T-helper 2 cell treated with Interferon-gamma antibody and Interleukin-4, amounts not matched to agents 100 ng/mL and 5 ng/mL, for 36 hours (primary cell): ENCODE results near the gene VDAC2. TPM values are rescaled to one million over a fixed set of nuclear protein-coding genes. Genes with fewer than 3 reads are reported as not detected.

Source experiments
- intact Hi-C: fragments of 100-400 bp; cut with micrococcal nuclease; formaldehyde crosslinking; loops from one replicate; pipeline ENCODE4 v1.15.1; 2023
- total RNA-seq: library from RNA; stranded (reverse); gene quantifications from 2 replicates; pipeline ENCODE4 v1.2.3, GENCODE V29; 2022

Gene VDAC2
- total RNA-seq, 1 donor from 2014 or later, result 143 TPM

DNA sequence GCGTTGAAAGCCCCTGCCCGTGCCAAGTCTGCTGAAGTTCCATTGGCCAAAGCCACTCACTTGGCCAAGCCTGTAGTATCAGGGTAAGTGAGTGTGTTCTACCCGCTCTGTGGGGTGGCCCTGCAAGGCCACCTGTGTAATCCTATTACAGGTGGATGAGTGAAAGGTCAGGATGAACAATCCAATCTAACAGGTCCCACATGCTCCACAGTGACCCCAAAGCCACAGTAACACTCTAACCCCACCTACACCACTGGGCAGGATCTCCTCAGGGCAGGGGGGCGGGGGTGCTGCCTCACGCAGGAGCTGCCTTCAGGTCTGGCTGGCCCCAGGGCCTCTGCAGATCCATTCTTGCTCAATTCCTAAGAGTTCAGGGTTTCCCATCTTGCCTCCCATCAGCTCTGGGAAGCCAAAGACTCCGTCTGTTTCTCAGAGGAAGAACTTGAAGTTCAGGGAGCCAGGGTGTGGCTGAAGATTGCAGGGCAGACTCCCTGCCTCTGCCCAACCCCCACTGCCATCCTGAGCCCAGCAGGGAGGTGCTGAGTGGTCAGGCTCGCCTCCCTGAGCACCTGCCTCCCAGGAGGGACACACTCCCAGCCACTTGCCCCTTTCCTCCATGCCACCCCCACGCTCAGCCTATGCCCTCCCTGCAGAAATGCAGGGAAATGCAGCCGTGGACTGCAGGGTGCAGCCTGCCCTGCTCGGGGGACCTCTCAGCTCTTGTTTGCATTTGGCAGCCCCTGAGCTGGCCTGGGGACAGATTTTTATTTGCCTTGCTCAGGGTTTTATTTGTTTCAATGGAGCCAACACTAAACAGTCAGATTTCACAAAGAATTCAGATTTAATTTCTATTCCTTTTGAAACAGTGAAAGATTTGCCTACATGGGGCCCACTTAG lies 35.0 kb downstream of the VDAC2 start:
- intact Hi-C loops, result no loop called here

DNA sequence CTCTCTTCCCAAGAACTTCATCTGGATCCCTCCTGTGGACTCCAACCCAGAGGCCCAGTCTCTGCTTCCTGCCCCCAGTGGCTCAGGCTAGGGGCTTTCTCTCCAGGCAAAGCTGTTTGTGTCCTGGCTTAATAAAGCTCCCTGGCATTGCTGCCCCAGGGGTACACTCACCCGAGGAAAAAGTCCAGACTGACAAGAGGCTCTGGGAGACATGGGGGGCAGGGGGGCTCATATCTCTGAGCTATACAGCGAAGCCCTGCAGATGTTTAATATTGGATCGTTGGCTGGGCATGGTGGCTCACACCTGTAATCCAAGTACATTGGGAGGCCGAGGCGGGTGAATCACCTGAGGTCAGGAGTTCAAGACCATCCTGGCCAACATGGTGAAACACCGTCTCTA lies 35.9 kb downstream of the VDAC2 start:
- intact Hi-C loops, result no loop called here

DNA sequence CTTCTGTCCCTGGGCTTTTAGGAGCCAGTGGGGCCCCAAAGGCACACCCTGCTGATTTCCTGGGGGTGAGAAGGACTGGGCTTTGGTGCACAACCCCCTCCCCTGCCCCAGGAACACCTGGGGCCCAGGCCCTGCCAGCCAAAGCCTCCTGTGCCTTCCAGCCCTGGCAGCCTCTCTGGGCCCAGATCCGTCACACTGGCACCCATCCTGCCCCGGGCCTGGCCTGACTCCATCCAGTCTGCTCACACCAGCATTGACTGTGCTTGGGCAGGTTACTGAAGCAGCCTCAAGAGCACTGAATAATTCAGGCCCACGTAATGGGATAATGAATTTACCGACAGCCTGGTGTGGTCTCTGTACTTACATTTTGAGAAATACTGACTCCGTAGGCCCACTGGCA lies 37.2 kb downstream of the VDAC2 start:
- intact Hi-C loops, result no loop called here

DNA sequence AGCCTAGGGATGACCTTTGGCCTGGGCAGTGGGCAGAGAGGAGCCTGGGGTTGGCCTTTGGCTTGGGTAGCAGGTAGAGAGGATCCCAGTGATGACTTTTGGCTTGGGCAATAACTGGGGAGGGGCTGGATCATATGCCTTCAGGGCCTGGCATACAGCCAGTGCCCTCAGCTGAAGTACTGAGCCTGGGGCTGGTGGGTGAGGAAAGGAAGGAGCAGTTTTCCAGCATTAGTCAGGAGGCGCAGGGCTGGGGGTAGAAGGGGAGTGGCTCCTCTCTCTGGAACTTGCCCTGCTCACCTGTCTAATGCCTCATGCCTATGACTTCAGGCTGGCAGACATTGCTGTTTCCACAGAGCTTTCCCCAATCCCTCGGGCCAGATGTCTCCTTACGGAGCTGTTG lies 40.3 kb downstream of the VDAC2 start:
- intact Hi-C loops, result no loop called here

DNA sequence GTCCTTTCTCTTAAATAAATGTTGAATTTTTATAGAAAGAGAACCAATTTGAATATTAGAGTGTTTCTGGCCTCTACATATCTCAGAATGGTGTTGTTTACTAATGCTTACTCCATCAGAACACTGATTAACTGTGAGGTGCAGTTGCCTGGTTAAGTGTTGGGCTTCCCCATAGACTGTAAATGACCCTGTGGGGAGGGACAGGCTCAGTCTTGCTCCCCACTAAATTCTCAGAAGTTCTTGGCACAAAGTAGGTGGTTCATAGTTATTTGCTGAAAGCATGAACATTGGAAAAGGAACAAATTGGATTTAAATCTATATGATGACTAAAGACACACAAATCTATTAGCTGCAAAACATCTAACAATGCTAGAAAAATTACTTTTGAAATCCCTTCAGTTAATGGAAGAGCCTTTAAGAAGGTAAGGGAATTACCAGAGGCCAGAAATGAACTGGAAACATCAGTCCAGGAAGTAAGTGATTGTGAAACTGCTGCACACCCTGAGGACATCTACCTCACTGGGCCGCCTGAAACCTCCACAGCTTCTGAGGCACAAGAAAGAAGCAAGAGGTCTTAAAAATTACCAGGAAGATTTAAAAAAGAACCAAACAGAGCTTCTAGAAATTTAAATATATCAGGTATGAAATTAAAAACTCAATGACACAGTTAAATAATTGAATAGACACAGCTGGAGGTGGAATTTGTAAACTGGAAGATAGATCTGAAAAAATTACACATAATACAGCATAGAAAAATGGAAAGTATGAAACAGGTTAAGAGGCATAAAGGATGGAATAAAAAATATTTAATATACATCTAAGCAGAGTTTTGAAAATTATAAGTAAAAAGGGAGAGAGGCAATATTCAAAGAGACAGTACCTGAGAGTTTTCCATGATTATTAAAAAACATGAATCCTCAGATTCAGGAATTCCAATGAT lies 43.0 kb downstream of the VDAC2 start:
- intact Hi-C loops, result no loop called here

DNA sequence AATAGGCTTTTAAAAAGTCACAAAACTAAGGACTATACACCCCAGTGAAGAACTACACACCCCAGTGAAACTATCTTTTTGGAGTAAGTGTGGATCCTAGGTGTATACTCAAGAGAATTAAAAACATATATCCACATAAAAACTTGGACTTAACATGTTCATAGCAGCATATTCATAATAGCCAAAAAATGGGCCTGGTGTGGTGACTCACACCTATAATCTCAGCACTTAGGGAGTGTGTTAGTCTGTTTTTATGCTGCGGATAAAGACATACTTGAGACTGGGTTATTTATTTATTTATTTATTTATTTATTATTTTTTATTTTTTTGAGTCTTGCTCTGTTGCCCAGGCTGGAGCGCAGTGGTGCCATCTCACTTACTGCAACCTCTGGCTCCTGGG lies 44.1 kb downstream of the VDAC2 start:
- intact Hi-C loops, result no loop called here

DNA sequence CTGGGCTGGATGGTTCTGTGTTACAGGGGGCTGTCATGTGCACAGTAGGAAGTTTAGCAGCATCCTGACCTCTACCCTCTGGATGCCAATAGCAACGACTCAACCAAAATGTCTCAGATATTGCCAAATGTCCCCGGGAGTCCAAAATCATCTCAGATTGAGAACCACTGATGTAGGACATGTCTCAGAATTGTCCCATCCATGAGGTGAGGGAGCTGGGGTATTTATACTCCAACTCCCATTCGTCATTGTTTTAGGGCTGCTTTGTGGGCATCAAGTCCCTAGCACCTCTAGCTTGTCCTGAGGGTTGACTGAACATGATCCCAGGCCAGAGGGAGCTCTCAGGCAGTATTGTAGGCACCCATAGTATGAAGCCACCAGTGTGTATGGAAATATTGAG lies 50.4 kb downstream of the VDAC2 start:
- intact Hi-C loops, result no loop called here

DNA sequence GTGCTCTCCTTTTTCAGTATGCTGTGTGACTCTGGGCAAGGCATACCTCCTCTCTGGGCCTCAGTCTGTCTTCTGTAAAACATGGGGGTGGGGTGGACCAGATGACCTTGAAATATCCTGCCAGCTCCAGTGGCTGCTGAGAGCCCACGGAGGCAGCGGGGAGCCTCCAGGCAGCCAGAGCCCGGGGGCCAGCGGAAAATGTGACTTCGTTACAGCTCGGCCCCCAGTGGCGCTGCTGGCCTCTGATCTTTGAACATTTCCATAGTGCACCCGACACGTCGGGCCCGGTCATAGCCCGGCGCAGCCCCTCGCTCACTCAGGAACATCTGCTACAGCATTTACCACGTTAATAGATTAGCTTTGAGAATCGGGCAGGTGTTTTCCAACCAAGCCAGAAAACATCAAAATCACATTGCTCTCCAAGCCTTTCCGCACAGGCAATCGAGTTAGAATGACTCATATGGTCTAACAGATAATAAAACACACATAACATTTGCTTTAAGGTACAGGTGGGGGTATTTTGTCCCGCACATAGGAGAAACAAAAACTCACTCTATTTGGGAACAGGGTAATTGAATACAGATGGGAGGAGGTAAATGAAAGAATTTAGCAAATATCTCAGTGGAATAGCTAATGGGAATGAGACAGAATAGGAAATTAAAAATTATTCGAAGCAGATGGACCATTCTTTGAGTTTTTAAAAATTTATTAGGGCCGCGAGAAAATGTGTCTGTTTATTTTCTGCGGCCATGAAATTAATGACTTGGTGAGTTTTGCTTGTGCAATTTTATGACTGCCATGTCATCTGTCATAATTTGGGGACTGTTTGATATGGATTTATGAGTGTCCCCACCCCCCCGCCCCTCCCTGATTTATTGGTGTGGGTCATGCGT lies 51.5 kb downstream of the VDAC2 start:
- intact Hi-C loops, result no loop called here

DNA sequence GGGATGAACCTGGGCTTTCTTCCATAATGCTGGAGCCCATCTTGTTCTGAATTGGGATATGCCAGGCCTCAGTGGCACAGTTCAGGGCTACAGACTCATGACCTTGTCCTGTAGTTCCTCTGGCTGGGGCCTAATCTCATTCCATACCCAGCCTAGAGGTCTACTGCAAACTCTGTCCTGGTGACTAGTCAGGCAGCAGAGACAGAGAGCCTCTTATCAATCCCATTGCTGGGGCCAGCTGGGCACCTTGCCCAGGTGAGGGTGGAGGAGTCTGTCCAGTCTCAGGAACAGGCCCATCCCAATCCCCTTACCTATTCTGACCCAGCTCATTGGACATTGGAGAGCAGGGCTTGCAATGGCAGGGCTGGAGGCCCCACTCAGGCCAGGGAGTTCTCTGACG lies 53.2 kb downstream of the VDAC2 start:
- intact Hi-C loops, result no loop called here

DNA sequence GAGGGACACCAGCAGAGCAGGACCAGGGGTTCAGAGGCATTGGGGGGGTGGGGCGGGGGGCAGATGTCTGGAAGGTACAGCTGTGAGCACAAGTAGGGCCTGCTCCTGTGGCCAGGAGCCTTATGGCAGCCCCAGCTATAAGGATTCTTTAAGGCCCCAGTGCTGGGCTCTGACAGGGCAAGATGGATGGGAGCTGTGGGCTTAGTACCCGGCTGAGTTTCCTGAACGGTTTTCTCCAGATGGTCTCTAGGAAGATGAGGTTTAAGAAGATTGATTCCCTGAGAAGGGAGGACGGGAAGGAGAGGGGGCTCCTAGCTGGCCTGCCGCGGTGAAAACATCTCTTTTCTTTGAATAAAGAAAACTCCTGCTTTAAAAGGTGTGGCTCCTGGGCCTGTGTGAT lies 55.3 kb downstream of the VDAC2 start:
- intact Hi-C loops, result no loop called here

DNA sequence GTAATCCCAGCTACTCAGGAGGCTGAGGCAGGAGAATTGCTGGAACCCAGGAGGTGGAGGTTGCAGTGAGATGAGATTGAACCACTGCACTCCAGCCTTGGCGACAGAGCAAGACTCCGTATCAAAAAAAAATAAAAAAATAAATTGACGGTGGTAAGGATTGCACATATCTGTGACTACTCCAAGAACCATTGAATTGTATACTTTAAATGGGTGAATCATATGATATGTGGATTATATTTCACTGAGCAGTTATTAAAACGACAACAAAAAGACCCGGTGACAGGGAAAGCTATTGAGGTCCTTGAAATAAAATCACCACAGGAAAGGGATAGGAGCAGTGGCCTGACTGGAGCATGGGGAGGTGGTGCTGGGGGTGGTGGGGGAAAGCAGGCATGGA lies 56.3 kb downstream of the VDAC2 start:
- intact Hi-C loops, result no loop called here

DNA sequence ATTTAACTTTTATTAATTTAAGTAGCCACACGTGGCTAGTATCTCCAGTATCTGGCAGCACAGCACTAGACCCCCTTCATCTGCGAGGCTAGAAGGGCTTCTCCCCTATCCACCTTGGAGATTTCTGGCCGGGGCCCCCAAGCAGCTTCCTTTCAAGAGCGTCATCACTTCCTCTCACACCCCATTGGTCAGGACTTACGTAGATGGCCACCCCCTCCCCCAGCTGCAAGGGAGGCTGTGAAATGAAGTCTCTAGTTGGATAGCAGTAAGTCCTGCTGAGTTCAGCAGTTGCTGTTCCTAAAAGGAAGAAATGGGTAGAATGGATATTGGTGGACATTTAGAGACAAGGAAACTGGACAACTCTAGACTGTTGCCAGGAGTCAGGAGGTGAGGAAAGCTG lies 59.0 kb downstream of the VDAC2 start:
- intact Hi-C loops, result no loop called here

DNA sequence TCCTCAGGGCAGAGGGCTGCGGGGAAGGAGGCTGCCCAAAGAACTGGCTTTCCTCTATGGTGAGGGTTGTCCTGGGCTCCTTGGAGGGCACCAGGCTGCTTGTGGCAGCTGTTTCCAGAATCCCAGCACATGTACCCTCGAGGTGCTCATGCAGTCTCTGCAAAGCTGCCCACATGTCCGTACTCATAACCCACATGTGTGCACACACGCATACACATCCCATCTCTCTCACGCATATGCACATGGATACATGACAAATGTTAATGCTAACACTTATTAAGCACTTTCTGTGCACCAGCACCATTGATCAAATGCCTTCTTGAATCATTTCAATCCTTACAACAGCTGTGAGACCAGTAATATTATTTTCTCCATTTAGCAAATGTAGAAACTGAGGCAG lies 61.5 kb downstream of the VDAC2 start:
- intact Hi-C loops, result no loop called here

DNA sequence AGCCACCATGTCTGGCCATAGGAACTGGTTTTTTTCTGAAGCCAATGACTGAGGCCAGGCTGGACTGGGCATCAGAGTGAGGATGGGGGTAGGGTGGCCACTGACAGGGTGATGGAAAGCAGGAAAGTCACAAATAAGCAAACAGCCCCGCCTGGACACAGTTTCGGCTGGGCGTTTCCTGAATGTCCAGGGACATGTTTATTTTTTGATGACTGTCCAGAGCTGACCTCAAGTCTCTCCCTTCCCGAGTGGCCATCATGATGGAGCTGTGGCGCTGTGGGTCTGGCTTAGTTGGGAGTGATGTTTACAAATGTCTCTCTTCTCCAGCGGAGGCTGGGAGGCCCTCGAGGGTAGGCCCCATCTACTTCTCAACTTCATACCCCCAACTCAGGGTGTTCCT lies 62.3 kb downstream of the VDAC2 start:
- intact Hi-C loops, result no loop called here

DNA sequence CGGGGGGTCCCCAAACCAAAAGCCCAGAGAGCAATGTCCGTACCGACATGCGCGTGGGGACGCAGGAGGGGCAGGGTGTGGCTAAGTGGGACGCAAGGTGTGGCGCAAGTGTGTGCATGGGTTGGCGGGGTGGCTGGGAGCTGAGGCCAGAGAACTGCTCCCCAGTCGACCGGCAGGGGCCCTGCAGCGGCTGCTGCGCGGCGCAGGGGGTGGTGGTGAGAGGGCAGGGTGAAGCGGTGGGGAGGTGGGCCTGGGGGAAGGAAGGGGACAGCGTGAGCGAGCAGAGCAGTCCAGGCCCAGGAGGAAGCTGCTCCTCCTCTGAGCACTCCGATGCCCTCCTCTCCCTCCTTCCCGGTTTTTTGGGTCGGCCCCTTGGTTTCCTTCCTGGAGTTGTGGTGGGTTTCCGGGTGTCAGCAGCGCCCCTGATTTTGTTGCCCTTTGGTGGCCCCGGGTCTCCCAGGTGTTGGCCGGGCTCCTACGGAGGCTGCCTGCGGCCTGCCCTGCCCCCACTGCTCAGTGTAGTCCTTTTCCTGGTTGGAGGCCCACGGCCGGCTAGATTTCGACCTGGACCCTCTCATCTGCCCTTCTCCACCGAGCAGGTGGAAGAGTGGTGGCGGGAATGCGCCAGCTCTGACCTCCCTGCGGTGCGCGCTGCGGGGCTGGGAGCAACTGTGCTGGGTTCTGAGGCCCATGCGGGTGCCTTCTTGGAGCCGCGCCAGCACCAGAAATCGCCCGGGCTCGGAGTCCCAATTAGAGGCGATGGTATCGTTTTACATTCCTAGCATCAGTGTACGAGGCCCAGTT lies 65.7 kb downstream of the VDAC2 start:
- intact Hi-C loops, result no loop called here

DNA sequence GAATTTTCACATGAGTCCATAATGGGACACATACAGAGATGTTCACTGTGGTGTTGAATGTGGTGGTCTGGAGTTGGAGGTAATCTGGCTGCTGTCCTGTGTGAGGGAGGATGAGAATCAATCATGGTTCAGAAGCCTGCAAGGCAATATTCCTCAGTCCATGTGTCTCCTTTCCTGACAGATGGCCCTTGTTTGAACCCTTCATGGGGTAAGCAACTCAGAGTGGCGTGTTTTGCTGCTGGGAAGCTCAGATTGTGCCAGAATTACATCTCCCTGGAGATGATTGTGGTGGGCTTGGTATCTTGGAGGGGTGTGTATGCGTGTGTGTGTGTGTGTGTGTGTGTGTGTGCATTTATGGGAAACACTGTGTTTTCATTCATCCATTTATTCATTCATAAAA lies 69.6 kb downstream of the VDAC2 start:
- intact Hi-C loops, result no loop called here
